Inferior parietal cortex (tissue), 1 donor: ENCODE measurements around the gene C2orf92.

Experiments
- DNase-seq: peaks from one replicate; pipeline ENCODE4 v3.0.0-alpha.2; 2016; ENCODE audit errors: extremely low spot score

Gene C2orf92

GRCh38 chr2:97714084-97714949 is 44.8 kb downstream of the C2orf92 start:
- DNase-seq: no peak

- DNase-seq: no peak
Observed at GRCh38 chr2:97714950-97715652, 45.6 kb downstream of the C2orf92 start.

DNA sequence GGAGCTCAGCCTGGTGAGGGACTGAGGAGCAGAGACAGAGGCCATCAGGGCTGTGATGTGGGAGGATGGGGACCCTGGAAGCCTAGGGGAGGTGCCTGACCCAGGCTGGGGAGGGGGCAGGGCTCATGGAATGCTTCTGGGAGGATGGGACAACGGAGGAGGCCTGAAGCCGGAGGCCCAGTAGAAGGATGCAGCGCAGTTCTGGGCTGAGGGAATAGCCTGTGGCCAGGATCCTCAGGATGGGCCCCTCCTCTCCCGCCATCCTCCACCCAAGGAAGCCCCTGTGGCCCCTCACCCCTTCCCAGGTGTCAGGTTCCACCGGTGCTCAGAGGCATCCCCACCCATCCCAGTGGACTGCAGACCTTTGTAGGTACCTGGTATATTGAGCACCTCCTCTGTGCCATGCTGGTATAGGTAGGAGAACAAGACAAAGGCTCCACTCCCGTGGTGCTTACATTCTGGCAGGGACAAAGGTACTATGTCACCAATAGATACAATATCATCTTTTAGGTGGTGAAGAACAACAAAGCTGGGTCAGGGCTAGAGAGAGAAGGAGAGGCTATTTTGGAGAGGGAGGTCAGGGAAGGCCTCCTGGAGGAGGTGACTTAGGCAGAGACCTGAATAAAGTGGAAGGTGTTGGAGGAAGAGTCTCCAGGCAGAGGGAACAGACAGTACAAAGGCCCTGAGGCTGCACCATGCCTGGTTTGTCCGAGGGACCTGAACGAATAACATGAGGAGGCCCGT is 46.6 kb downstream of the C2orf92 start:
- no peak for DNase-seq

GRCh38 chr2:97716695-97717612 is 47.4 kb downstream of the C2orf92 start:
- no peak for DNase-seq

DNA sequence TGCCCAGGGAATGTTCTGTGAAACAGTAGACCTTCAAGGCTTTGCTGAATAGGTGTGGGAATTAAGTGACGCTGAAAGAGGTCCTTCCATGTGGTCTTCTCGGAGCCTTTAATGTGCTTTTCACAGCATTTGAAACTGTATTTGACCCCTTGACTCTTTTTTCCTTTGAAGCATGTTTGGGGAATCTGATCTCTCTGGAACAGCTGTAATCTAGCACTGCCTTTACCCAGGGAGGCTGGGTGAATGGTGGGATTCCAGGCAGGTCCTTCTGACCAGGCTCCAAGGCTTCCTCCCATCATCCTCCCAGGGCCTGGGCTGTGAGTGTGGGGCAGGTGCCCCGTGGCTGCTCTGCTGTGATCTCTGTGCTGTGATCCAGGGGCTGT is 48.1 kb downstream of the C2orf92 start:
- no peak for DNase-seq

- DNase-seq: no peak
Observed at GRCh38 chr2:97718051-97718882, 48.8 kb downstream of the C2orf92 start.

DNA sequence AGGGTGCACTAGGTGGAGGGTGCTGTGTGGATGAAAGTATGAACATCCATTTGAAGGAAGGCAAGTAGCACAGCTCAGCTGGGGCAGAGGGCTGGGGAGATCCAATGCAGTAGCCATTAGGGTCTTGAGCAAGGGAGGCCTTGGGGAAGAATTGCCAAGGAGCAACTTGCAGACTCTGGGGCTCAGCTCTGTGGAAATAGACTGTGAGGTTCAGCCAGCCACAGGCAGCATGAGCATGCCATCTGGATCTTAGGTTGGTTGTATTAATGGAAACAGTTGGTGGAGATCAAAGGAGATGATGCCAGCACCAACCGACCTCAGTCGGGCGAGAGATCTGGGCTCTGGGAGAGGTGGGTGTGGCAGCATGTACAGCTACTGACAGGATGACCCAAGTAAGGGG is 49.4 kb downstream of the C2orf92 start:
- no peak for DNase-seq

DNA sequence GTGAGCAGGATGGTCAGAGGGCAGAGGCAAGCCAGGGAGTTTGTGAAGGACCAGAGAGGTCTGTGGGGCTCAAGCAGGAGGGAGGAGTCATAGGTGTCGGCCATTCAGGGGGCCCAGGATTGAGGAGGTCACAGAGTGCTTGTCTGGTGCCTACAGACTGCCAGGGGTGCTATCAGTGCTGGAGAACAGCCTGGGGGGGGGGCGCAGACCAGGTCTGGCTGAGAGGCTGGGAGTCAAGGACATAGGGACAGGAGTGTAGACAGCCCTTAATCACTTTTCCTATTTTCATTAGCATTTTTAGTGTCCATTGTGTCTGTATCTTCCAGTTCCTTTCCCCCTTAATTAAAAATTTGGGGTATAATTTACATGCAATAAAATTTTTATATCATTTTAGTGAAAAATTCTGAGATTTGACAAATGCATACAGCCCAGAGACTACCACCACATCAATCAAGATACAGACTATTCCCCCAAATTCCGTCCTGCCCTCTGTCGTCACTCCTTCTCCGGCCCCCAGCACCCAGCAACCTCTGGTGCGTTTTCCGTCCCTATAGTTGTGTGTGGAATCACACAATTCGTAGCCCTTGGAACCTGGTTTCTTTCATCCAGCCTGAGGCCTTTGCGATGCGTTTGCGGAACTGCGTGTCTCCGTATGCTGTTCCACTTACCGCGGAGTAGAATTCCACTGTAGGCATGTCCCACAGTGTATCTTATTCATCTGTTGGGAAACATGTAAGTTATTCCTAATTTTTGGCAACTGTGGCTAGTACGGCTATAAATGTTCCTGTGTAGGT is 50.0 kb downstream of the C2orf92 start:
- DNase-seq: no peak

GRCh38 chr2:97720746-97721145 is 51.2 kb downstream of the C2orf92 start:
- DNase-seq: no peak

- no peak for DNase-seq
Observed at GRCh38 chr2:97722227-97722626, 52.7 kb downstream of the C2orf92 start.

DNA sequence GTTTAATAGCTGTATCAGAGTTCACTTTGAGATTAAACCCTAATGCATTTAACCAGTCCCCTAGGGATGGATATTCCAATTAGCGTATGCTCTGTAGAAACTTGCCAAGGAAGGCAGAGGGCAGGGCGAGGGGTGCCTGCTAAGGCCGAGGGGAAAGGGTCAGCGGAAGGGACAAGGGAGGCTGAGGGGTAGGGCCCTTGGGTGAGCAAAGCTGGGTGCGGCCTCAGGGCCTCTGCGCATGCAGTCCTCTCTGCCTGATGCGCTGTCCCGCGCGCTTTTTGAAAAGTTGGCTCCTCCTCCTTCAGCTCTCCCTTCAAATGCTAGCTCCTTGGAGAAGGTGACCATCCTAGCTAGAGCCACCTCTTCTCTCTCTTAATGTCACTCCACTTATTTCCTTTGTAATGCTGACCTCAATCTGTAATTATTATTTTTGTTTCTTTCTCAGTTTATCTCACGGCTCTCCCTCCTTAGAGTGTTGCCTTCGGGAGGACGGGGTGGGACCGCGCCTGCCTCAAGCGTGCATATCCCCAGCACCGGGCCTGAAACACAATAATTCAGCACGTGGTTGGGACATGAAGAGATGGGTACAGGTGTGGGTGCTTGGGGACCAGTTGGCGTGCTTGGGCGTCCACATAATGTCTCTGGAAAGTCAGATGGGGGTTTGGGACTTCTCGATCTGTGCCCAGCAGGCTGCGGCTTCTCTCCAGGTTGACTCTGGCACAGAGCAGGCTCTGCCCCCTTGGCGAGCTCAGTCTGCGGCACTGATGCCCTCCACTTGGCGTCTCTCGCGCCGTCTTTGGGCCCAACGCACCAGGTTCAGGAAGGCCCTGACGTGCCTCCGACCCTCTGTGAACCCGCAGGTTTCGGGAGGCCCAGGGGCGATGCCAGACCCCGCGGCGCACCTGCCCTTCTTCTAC is 53.9 kb downstream of the C2orf92 start:
- no peak for DNase-seq

DNA sequence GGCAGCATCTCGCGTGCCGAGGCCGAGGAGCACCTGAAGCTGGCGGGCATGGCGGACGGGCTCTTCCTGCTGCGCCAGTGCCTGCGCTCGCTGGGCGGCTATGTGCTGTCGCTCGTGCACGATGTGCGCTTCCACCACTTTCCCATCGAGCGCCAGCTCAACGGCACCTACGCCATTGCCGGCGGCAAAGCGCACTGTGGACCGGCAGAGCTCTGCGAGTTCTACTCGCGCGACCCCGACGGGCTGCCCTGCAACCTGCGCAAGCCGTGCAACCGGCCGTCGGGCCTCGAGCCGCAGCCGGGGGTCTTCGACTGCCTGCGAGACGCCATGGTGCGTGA is 54.5 kb downstream of the C2orf92 start:
- DNase-seq: no peak

DNA sequence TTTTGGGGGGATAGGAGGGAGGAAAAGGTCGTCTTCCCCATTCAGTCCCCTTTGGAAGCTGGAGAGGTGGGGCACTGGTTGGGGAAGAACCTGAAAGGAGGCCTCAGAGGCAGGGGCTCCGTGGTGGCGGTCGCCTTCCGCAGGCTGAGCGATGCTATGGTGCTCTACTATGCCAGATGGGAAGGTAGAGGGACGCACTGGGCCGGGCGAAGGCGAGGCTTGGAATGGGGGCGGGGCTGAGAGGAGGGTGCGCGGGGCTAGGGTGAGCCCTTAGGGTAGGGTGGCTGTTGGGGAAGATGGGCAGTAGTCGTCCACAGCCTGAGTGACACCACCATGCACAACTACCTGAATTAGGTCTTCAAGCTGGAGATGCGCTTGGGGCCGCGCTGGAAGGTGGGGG is 55.0 kb downstream of the C2orf92 start:
- no peak for DNase-seq

GRCh38 chr2:97724946-97725688 is 55.6 kb downstream of the C2orf92 start:
- DNase-seq: no peak

- DNase-seq: no peak
Observed at GRCh38 chr2:97726261-97727064, 57.0 kb downstream of the C2orf92 start.

- DNase-seq: no peak
Observed at GRCh38 chr2:97727296-97727695, 57.8 kb downstream of the C2orf92 start.

GRCh38 chr2:97728091-97728731 is 58.7 kb downstream of the C2orf92 start:
- DNase-seq: no peak
